ENCODE results near the gene PRPF19.

- TF ChIP-seq CTCF (conservative IDR thresholded peaks at IDR 0.05; ENCODE audit: low read length) (no peak), EZH2phosphoT487 (IDR thresholded peaks at IDR 0.05; ENCODE audit: borderline replicate concordance) (no peak)
Measured at GRCh38 chr11:60934124-60934789, 27.9 kb upstream of the PRPF19 start.
